K562 (cell line): ENCODE results near the gene ALKBH7. TPM values are rescaled to one million over a fixed set of nuclear protein-coding genes. Genes with fewer than 3 reads are reported as not detected.

Experiments
- ARID4B ChIP-seq: sonication (generic); formaldehyde crosslinking; IDR thresholded peaks from 2 replicates; pipeline ENCODE4 v1.8.0; 2022; ENCODE audit warnings: mild to moderate bottlenecking, missing genetic modification reagents
- E2F3 ChIP-seq: fragments of 250-450 bp; sonication (Bioruptor Pico); IDR thresholded peaks from 2 replicates; pipeline ENCODE4 v1.4.0; 2020; ENCODE audit warnings: mild to moderate bottlenecking
- EGR1 ChIP-seq: fragments of 450-650 bp; conservative IDR thresholded peaks from 2 replicates; pipeline ENCODE4 v1.6.1; 2017; ENCODE audit warnings: mild to moderate bottlenecking
- FOS ChIP-seq: IDR thresholded peaks from 3 replicates; pipeline ENCODE4 v1.6.1; 2011; ENCODE audit not compliant: insufficient read length; ENCODE audit errors: extremely low read depth
- NKRF ChIP-seq: fragments of 450-650 bp; IDR thresholded peaks from 2 replicates; pipeline ENCODE4 v1.6.1; 2016; ENCODE audit warnings: borderline replicate concordance
- POLR2A ChIP-seq: fragments of 450-650 bp; conservative IDR thresholded peaks from 2 replicates; pipeline ENCODE4 v1.6.1; 2016
- SUPT5H ChIP-seq: fragments of 450-650 bp; IDR thresholded peaks from 2 replicates; pipeline ENCODE4 v1.6.1; 2016
- TAF1 ChIP-seq: IDR thresholded peaks from 2 replicates; pipeline ENCODE4 v1.6.1; 2011; ENCODE audit warnings: mild to moderate bottlenecking, low read length, moderate library complexity; ENCODE audit not compliant: insufficient read depth, control insufficient read depth, severe bottlenecking; ENCODE audit errors: extremely low read depth
- TARDBP ChIP-seq: fragments of 450-650 bp; IDR thresholded peaks from 2 replicates; pipeline ENCODE4 v1.6.1; 2016
- TEAD1 ChIP-seq, 2 experiments: fragments of 450-650 bp in 1 of 2; sonication (generic) in 1 of 2; formaldehyde crosslinking; IDR thresholded peaks; 2 replicates each; pipeline versions ENCODE4 v1.4.0 to v1.8.0; 2020 to 2022; ENCODE audit warnings: mild to moderate bottlenecking in 2 of 2, missing genetic modification reagents in 1 of 2
- ZFP91 ChIP-seq: sonication (generic); formaldehyde crosslinking; IDR thresholded peaks from 2 replicates; pipeline ENCODE4 v1.8.0; 2022; ENCODE audit warnings: mild to moderate bottlenecking, missing genetic modification reagents
- ZNF316 ChIP-seq: fragments of 450-650 bp; IDR thresholded peaks from 2 replicates; pipeline ENCODE4 v1.6.1; 2016
- ZNF609 ChIP-seq: sonication (generic); formaldehyde crosslinking; IDR thresholded peaks from 2 replicates; pipeline ENCODE4 v1.8.1; 2023; ENCODE audit warnings: missing genetic modification reagents, mild to moderate bottlenecking, borderline replicate concordance
- ZNF79 ChIP-seq: fragments of 250-450 bp; sonication (Bioruptor Pico); IDR thresholded peaks from 2 replicates; pipeline ENCODE4 v1.4.0; 2020; ENCODE audit warnings: low read depth, mild to moderate bottlenecking, moderate library complexity
- polyA plus RNA-seq, 8 experiments: library from polyadenylated mRNA; depleted of rRNA in 4 of 8; stranded (reverse) in 5 of 8; unstranded in 3 of 8; fragments of >200 nt; fragmentation: Nextera tagmentation in 2 of 8; fragmentation: Illumina TruSeq in 1 of 8; extraction: Ambion mirVana in 2 of 8; extraction: Trizol in 1 of 8; gene quantifications; 2 replicates each; pipeline versions ENCODE4 v1.2.1 to v1.2.3, GENCODE V29; 2011 to 2014; ENCODE audit warnings: inconsistent platforms in 1 of 8, missing spikeins in 1 of 8
- total RNA-seq, 7 experiments: library from RNA; depleted of rRNA in 6 of 7; stranded (reverse); fragments of >200 nt in 6 of 7; fragmentation: Illumina TruSeq in 2 of 7; extraction: Trizol in 2 of 7; gene quantifications; 2 replicates each; pipeline versions ENCODE4 v1.2.1 to v1.2.3, GENCODE V29; 2011 to 2021; ENCODE audit warnings: low replicate concordance in 1 of 7

Gene ALKBH7
- total and polyA plus RNA-seq, 9 of the 15 experiments (the other 6 are each of a cell fraction or from before 2014, with no cell fraction given): 0.69 to 94.8 (median 17.6) TPM

- TF ChIP-seq ZNF609: 0 out of 2 replicates have a peak, but pooled peaks have one; percentile 19
- TF ChIP-seq ZNF79: no peak
- peak; percentile 87 for TF ChIP-seq EGR1
- TF ChIP-seq SUPT5H: peak; percentile 82
- 0 out of 2 replicates have a peak, but pooled peaks have one; percentile 1 for TF ChIP-seq ZFP91 (CRISPR knock-in tag)
- TF ChIP-seq TARDBP: peak; percentile 85
- TF ChIP-seq NKRF: peak; percentile 67
- TF ChIP-seq ARID4B (CRISPR knock-in tag): peak; percentile 85
- TF ChIP-seq TEAD1 (CRISPR knock-in tag; IDR thresholded peaks at IDR 0.05): peak in 1 of 2 experiments; percentile 54; a peak in 1 of 4 replicates
- peak; percentile 34 for TF ChIP-seq TAF1
- no peak for TF ChIP-seq ZNF316
- TF ChIP-seq FOS: peak; percentile 100
- peak; percentile 40; the same call in 1 of the 2 replicates for TF ChIP-seq E2F3 (CRISPR knock-in tag)
- TF ChIP-seq POLR2A: peak; percentile 84
Measured at GRCh38 chr19:6372594-6373095, at the start of gene ALKBH7 (continued).
